ENCODE results near the gene USP44. TPM values are rescaled to one million over a fixed set of nuclear protein-coding genes. Genes with fewer than 3 reads are reported as not detected.

USP44 gene
- total RNA-seq, 1 experiment from 2014 or later = 0.17 TPM

- Histone ChIP-seq H2AFZ (ENCODE audit: low read depth, low read length, poor library complexity, severe bottlenecking) (no peak overlapping the region), H3K27me3 (ENCODE audit: insufficient read depth, low read length) (no peaks in the 10 kb centered on the region), H3K4me2 (ENCODE audit: low read length) (no peak overlapping the region), H3K79me2 (ENCODE audit: insufficient read depth, low read length) (no peaks in the 10 kb centered on the region), H3K27ac (ENCODE audit: low read depth, low read length) (no peak overlapping the region), H3K9me3 (ENCODE audit: control insufficient read depth in 1 of 2, insufficient read depth in 1 of 2, low read depth in 1 of 2, low read length in 2 of 2) (no peaks in the 10 kb centered on the region), H3K9ac (ENCODE audit: low read length) (no peak overlapping the region), H3K4me1 (ENCODE audit: control insufficient read depth in 1 of 2, insufficient read depth in 2 of 2, low read length in 2 of 2) (no peaks in the 10 kb centered on the region), H3K9me2 (ENCODE audit: insufficient read depth) (no peaks in the 10 kb centered on the region), H4K20me1 (ENCODE audit: insufficient read depth) (no peaks in the 10 kb centered on the region), H3K4me3 (replicated peaks in 1 of 2; ENCODE audit: low read depth in 1 of 2, low read length in 2 of 2) (no peak overlapping the region), H3K36me3 (ENCODE audit: control insufficient read depth in 1 of 2, insufficient read depth in 2 of 2, low read length in 2 of 2) (no peaks in the 10 kb centered on the region)
- POLR2A ChIA-PET = no interaction called here
- RAD21 ChIA-PET (ENCODE audit: low non-redundant PET in 1 of 2, low total read pairs in 2 of 2, uncharacterized antibody in 2 of 2, unreplicated experiment in 2 of 2) = no interaction called here
- ATAC-seq (no peak), DNase-seq (ENCODE audit: low read depth, low spot score) (no peak)
- TF ChIP-seq RAD21 (IDR thresholded peaks at IDR 0.05; ENCODE audit: low read depth) (no peak), CBX3 (IDR thresholded peaks at IDR 0.05; ENCODE audit: low read depth) (no peak), POLR2A (IDR thresholded peaks at IDR 0.05; ENCODE audit: borderline replicate concordance, extremely low read depth, insufficient read depth, insufficient read length) (no peak), CEBPB (IDR thresholded peaks at IDR 0.05; ENCODE audit: low read depth) (no peak), SIN3A (IDR thresholded peaks at IDR 0.05; ENCODE audit: low read depth) (no peak), SRF (IDR thresholded peaks at IDR 0.05; ENCODE audit: low read depth) (no peak), TCF7L2 (IDR thresholded peaks at IDR 0.05; ENCODE audit: borderline replicate concordance, extremely low read depth, insufficient read depth, insufficient read length) (no peak), EZH2 (IDR thresholded peaks at IDR 0.05) (no peak), MAX (IDR thresholded peaks at IDR 0.05) (no peak), EZH2phosphoT487 (IDR thresholded peaks at IDR 0.05; ENCODE audit: borderline replicate concordance) (no peak), ATF3 (IDR thresholded peaks at IDR 0.05) (no peak), ZBTB33 (IDR thresholded peaks at IDR 0.05; ENCODE audit: extremely low read depth, insufficient replicate concordance, low read length) (no peak), SP1 (IDR thresholded peaks at IDR 0.05; ENCODE audit: low read depth) (no peak), POLR2AphosphoS5 (IDR thresholded peaks at IDR 0.05; ENCODE audit: low read depth, low read length) (no peak), ZFX (IDR thresholded peaks at IDR 0.05) (no peak), ELF1 (IDR thresholded peaks at IDR 0.05; ENCODE audit: borderline replicate concordance, low read depth) (no peak), EGR1 (IDR thresholded peaks at IDR 0.05; ENCODE audit: low read depth) (no peak)
- TF ChIP-seq, protein P1, sequence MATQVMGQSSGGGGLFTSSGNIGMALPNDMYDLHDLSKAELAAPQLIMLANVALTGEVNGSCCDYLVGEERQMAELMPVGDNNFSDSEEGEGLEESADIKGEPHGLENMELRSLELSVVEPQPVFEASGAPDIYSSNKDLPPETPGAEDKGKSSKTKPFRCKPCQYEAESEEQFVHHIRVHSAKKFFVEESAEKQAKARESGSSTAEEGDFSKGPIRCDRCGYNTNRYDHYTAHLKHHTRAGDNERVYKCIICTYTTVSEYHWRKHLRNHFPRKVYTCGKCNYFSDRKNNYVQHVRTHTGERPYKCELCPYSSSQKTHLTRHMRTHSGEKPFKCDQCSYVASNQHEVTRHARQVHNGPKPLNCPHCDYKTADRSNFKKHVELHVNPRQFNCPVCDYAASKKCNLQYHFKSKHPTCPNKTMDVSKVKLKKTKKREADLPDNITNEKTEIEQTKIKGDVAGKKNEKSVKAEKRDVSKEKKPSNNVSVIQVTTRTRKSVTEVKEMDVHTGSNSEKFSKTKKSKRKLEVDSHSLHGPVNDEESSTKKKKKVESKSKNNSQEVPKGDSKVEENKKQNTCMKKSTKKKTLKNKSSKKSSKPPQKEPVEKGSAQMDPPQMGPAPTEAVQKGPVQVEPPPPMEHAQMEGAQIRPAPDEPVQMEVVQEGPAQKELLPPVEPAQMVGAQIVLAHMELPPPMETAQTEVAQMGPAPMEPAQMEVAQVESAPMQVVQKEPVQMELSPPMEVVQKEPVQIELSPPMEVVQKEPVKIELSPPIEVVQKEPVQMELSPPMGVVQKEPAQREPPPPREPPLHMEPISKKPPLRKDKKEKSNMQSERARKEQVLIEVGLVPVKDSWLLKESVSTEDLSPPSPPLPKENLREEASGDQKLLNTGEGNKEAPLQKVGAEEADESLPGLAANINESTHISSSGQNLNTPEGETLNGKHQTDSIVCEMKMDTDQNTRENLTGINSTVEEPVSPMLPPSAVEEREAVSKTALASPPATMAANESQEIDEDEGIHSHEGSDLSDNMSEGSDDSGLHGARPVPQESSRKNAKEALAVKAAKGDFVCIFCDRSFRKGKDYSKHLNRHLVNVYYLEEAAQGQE (IDR thresholded peaks at IDR 0.05; ENCODE audit: low read depth) = no peak
- TF ChIP-seq, protein P2, sequence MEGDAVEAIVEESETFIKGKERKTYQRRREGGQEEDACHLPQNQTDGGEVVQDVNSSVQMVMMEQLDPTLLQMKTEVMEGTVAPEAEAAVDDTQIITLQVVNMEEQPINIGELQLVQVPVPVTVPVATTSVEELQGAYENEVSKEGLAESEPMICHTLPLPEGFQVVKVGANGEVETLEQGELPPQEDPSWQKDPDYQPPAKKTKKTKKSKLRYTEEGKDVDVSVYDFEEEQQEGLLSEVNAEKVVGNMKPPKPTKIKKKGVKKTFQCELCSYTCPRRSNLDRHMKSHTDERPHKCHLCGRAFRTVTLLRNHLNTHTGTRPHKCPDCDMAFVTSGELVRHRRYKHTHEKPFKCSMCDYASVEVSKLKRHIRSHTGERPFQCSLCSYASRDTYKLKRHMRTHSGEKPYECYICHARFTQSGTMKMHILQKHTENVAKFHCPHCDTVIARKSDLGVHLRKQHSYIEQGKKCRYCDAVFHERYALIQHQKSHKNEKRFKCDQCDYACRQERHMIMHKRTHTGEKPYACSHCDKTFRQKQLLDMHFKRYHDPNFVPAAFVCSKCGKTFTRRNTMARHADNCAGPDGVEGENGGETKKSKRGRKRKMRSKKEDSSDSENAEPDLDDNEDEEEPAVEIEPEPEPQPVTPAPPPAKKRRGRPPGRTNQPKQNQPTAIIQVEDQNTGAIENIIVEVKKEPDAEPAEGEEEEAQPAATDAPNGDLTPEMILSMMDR (IDR thresholded peaks at IDR 0.05 in 2 of 3, conservative IDR thresholded peaks at IDR 0.05 in 1 of 3; ENCODE audit: borderline replicate concordance in 1 of 3, insufficient read depth in 1 of 3, low read depth in 2 of 3, low read length in 2 of 3) = no peak
- intact Hi-C loops (cut with micrococcal nuclease) = no loop called here
- no TSS peak for BruUV-seq (replicated peaks)
- CTCF ChIA-PET = no interaction called here
Measured at GRCh38 chr12:95520816-95521215, 30.5 kb downstream of the USP44 start.
